A549 (cell line): Measurements from ENCODE around the gene KIF1A. TPM values are rescaled to one million over a fixed set of nuclear protein-coding genes. Genes with fewer than 3 reads are reported as not detected.

Source experiments
- ATAC-seq, 2 experiments: fragments of 200-7000 bp in 1 of 2; fragments of >200 bp in 1 of 2; cut with Nextera tagmentation in 1 of 2; cut with Tn5 transposase in 1 of 2; 3 replicates each; pipeline versions ENCODE4 v1.8.0 to v1.9.1; 2018 to 2020; ENCODE audit warnings: mild to moderate bottlenecking in 1 of 2, moderate library complexity in 1 of 2
- CTCF ChIA-PET: fragments of 300-600 bp; sonication (Branson Sonifier 250); formaldehyde crosslinking; extraction: SDS; loops from one replicate; lab custom pipeline; 2021; ENCODE audit warnings: antibody characterized with exemption, inconsistent platforms; lab: Yijun Ruan, JAX
- POLR2A ChIA-PET: fragments of 350-600 bp; formaldehyde crosslinking; extraction: SDS; loops from one replicate; lab custom pipeline; 2021; ENCODE audit warnings: antibody characterized with exemption, inconsistent platforms; lab: Yijun Ruan, JAX
- DNase-seq, 2 experiments: peaks; one replicate each; pipeline versions ENCODE4 v3.0.0 to v3.0.0-alpha.2; 2011 to 2016; ENCODE audit warnings: low read depth in 1 of 2, low spot score in 1 of 2
- FAIRE-seq: peaks from 2 replicates; lab custom pipeline; 2011; peaks lifted over from hg19 to GRCh38; lab: Jason Lieb, UNC
- H3K27ac ChIP-seq, 2 experiments: fragments of >200 bp; sonication (Bioruptor Twin); formaldehyde crosslinking; 3 replicates each; pipeline ENCODE4 v1.5.1; 2016 to 2017
- H3K4me1 ChIP-seq: fragments of >200 bp; sonication (Bioruptor Twin); formaldehyde crosslinking; 3 replicates; pipeline ENCODE4 v1.6.1; 2016
- H3K4me2 ChIP-seq: fragments of >200 bp; sonication (Bioruptor Twin); formaldehyde crosslinking; 3 replicates; pipeline ENCODE4 v1.6.1; 2016
- H3K4me3 ChIP-seq: fragments of >200 bp; sonication (Bioruptor Twin); formaldehyde crosslinking; 3 replicates; pipeline ENCODE4 v1.5.1; 2016
- H3K9me3 ChIP-seq: fragments of >200 bp; sonication (Bioruptor Twin); formaldehyde crosslinking; 3 replicates; pipeline ENCODE4 v1.6.1; 2016
- BHLHE40 ChIP-seq: IDR thresholded peaks from 2 replicates; pipeline ENCODE4 v1.6.1; 2012; ENCODE audit warnings: low read depth, low read length, inconsistent platforms
- CBX2 ChIP-seq: fragments of 200-600 bp; sonication (generic); IDR thresholded peaks from 2 replicates; pipeline ENCODE4 v1.6.1; 2016; ENCODE audit warnings: low read depth, mild to moderate bottlenecking, borderline replicate concordance
- CBX8 ChIP-seq: fragments of 200-600 bp; sonication (generic); IDR thresholded peaks from 2 replicates; pipeline ENCODE4 v1.6.1; 2016
- EHMT2 ChIP-seq: fragments of 200-600 bp; sonication (generic); IDR thresholded peaks from 2 replicates; pipeline ENCODE4 v1.6.1; 2016; ENCODE audit warnings: antibody characterized with exemption, low read depth, mild to moderate bottlenecking, moderate library complexity
- FOSB ChIP-seq: fragments of 250-450 bp; sonication (Bioruptor Pico); IDR thresholded peaks from 2 replicates; pipeline ENCODE4 v1.5.0; 2020; ENCODE audit warnings: mild to moderate bottlenecking, moderate library complexity
- FOSL2 ChIP-seq, 2 experiments: fragments of 450-650 bp in 1 of 2; fragments of >200 bp in 1 of 2; sonication (Bioruptor Twin) in 1 of 2; formaldehyde crosslinking; IDR thresholded peaks; 2 replicates each; pipeline versions ENCODE4 v1.5.0 to v1.6.1; 2016 to 2020; ENCODE audit warnings: mild to moderate bottlenecking in 1 of 2, moderate library complexity in 1 of 2
- HOXA7 ChIP-seq: fragments of 250-450 bp; sonication (Bioruptor Pico); IDR thresholded peaks from 2 replicates; pipeline ENCODE4 v1.5.0; 2020; ENCODE audit warnings: mild to moderate bottlenecking, moderate library complexity
- KDM1A ChIP-seq: fragments of 200-600 bp; sonication (generic); IDR thresholded peaks from 2 replicates; pipeline ENCODE4 v1.6.1; 2016; ENCODE audit warnings: low read depth, mild to moderate bottlenecking
- MAFK ChIP-seq: fragments of 450-650 bp; IDR thresholded peaks from 2 replicates; pipeline ENCODE4 v1.6.1; 2014; ENCODE audit not compliant: partially characterized antibody
- NPAS2 ChIP-seq: fragments of 250-450 bp; sonication (Bioruptor Pico); IDR thresholded peaks from 2 replicates; pipeline ENCODE4 v1.8.0; 2022; ENCODE audit warnings: mild to moderate bottlenecking, moderate library complexity, borderline replicate concordance
- NR3C1 ChIP-seq: fragments of >200 bp; sonication (Bioruptor Twin); formaldehyde crosslinking; IDR thresholded peaks from 3 replicates; pipeline ENCODE4 v1.6.1; 2017
- PHF8 ChIP-seq: fragments of 200-600 bp; sonication (generic); IDR thresholded peaks from 2 replicates; pipeline ENCODE4 v1.6.1; 2016; ENCODE audit warnings: low read depth, mild to moderate bottlenecking, antibody characterized with exemption, moderate library complexity, borderline replicate concordance
- POLR2AphosphoS2 ChIP-seq: conservative IDR thresholded peaks from 2 replicates; pipeline ENCODE4 v1.6.1; 2012; ENCODE audit warnings: low read length, improper control_type of control experiment, inconsistent platforms
- RAD21 ChIP-seq, 2 experiments: fragments of >200 bp in 1 of 2; sonication (Bioruptor Twin) in 1 of 2; formaldehyde crosslinking in 1 of 2; IDR thresholded peaks in 1 of 2; conservative IDR thresholded peaks in 1 of 2; 2 replicates in 1 of 2; 3 replicates in 1 of 2; pipeline ENCODE4 v1.6.1; 2012 to 2018; ENCODE audit warnings: inconsistent platforms in 1 of 2
- ZFP36 ChIP-seq: fragments of 450-650 bp; IDR thresholded peaks from 2 replicates; pipeline ENCODE4 v1.6.1; 2014; ENCODE audit warnings: borderline replicate concordance; ENCODE audit not compliant: partially characterized antibody
- ZNF302 ChIP-seq: fragments of 250-450 bp; sonication (Bioruptor Pico); IDR thresholded peaks from 2 replicates; pipeline ENCODE4 v1.9.0; 2021; ENCODE audit warnings: inconsistent platforms, mild to moderate bottlenecking, moderate library complexity
- WGBS: methylation state at CpG from one replicate; pipeline ENCODE4 v1.1.6; 2017; ENCODE audit errors: missing lambda C conversion rate; 5-methylcytosine and 5-hydroxymethylcytosine counted together
- polyA plus RNA-seq, 4 experiments: library from polyadenylated mRNA; depleted of rRNA in 3 of 4; stranded (reverse); fragments of >200 nt; fragmentation: RNase III in 1 of 4; extraction: RNeasy Plus Mini Kit Qiagen cat#74134 plus additional on column Dnase treatment in 1 of 4; gene quantifications; 2 replicates in 3 of 4; 3 replicates in 1 of 4; pipeline ENCODE4 v1.2.3, GENCODE V29; 2011 to 2017
- TF ChIP-seq, protein P1 (sequence below): fragments of 200-600 bp; sonication (generic); IDR thresholded peaks from 2 replicates; pipeline ENCODE4 v1.6.1; 2016; ENCODE audit warnings: antibody characterized with exemption, mild to moderate bottlenecking, moderate library complexity
- TF ChIP-seq, protein P2 (sequence below): fragments of >200 bp; sonication (Bioruptor Twin); formaldehyde crosslinking; IDR thresholded peaks from 3 replicates; pipeline ENCODE4 v1.6.1; 2016

The KIF1A gene
- polyA plus RNA-seq, 2 of the 4 experiments (the other 2 are of a cell fraction), result 0.28 to 0.50 TPM

DNA sequence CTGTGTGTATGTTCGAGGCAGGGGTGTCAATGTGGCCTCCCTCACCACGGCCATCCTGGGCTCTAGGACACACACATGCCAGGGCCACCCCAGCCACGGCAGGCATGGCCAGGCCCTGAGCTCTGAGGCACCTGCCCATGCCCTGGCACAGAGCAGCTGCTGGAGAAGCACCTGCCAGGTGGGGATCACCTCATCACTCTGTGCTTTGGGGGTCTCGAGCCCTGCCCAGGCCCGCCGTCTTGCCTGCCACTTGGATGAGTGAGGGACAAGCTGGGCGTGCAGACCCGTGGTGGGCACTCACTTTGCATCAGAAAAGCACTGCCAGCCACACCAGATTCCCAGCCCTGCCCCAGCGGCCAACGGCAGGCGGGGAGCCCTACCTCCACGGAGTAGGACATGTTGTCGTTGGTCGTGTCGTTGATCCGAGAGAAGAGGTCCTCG is 33.1 kb downstream of the KIF1A start:
- no peak for DNase-seq
- no peak for TF ChIP-seq ZFP36
- TF ChIP-seq POLR2AphosphoS2, result no peak
- TF ChIP-seq NPAS2, result no peak
- TF ChIP-seq PHF8, result no peak
- no peak for TF ChIP-seq RAD21 (conservative IDR thresholded peaks at IDR 0.05 in 1 of 2, IDR thresholded peaks at IDR 0.05 in 1 of 2)
- TF ChIP-seq, all 56 proteins: peak for 0
- Histone ChIP-seq H3K4me1 (no peaks in the 10 kb centered on the region), H3K4me2 (no peak overlapping the region), H3K4me3 (no peak overlapping the region), H3K27ac (no peak overlapping the region), H3K9me3 (no peaks in the 10 kb centered on the region)
- ChIA-PET CTCF (no interaction called here), POLR2A (no interaction called here)
- ATAC-seq (peak; percentile 14 to 21; a peak in 4 of 6 replicates), FAIRE-seq (no peak)
- 38% methylated on average over 12 of the region's 17 CpGs for WGBS

DNA sequence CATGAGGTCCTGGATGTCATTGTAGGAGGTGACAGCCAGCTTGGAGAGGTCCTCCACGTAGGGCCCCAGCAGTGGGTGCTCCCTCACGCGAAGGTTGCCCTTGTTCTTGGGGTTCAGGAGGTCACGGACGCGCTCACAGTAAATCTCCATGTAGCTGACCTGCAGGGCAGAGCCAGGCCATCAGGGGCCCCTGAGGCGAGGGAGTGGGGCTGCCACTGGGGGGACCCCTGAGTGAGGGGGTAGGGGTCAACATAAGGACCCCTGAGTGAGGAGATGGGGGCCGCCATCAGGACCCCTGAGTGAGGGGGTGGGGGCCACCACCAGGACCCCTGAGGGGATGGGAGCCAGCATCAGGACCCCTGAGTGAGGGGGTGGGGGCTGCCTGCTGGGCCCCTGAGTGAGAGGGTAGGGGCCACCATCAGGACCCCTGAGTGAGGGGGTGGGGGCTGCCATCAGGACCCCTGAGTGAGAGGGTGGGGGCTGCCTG is 33.6 kb downstream of the KIF1A start:
- Histone ChIP-seq H3K4me1 (no peaks in the 10 kb centered on the region), H3K27ac (no peak overlapping the region)
- FAIRE-seq, result no peak
- TF ChIP-seq, protein P1, sequence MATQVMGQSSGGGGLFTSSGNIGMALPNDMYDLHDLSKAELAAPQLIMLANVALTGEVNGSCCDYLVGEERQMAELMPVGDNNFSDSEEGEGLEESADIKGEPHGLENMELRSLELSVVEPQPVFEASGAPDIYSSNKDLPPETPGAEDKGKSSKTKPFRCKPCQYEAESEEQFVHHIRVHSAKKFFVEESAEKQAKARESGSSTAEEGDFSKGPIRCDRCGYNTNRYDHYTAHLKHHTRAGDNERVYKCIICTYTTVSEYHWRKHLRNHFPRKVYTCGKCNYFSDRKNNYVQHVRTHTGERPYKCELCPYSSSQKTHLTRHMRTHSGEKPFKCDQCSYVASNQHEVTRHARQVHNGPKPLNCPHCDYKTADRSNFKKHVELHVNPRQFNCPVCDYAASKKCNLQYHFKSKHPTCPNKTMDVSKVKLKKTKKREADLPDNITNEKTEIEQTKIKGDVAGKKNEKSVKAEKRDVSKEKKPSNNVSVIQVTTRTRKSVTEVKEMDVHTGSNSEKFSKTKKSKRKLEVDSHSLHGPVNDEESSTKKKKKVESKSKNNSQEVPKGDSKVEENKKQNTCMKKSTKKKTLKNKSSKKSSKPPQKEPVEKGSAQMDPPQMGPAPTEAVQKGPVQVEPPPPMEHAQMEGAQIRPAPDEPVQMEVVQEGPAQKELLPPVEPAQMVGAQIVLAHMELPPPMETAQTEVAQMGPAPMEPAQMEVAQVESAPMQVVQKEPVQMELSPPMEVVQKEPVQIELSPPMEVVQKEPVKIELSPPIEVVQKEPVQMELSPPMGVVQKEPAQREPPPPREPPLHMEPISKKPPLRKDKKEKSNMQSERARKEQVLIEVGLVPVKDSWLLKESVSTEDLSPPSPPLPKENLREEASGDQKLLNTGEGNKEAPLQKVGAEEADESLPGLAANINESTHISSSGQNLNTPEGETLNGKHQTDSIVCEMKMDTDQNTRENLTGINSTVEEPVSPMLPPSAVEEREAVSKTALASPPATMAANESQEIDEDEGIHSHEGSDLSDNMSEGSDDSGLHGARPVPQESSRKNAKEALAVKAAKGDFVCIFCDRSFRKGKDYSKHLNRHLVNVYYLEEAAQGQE, result no peak
- TF ChIP-seq, protein P2, sequence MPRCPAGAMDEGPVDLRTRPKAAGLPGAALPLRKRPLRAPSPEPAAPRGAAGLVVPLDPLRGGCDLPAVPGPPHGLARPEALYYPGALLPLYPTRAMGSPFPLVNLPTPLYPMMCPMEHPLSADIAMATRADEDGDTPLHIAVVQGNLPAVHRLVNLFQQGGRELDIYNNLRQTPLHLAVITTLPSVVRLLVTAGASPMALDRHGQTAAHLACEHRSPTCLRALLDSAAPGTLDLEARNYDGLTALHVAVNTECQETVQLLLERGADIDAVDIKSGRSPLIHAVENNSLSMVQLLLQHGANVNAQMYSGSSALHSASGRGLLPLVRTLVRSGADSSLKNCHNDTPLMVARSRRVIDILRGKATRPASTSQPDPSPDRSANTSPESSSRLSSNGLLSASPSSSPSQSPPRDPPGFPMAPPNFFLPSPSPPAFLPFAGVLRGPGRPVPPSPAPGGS, result no peak
- TF ChIP-seq MAFK, result no peak
- TF ChIP-seq CBX2, result no peak
- TF ChIP-seq EHMT2, result no peak
- TF ChIP-seq HOXA7 (CRISPR knock-in tag), result no peak
- no peak for TF ChIP-seq FOSL2 (IDR thresholded peaks at IDR 0.05)
- no peak for TF ChIP-seq FOSL2 (CRISPR knock-in tag; IDR thresholded peaks at IDR 0.05)
- no peak for TF ChIP-seq KDM1A
- no peak for TF ChIP-seq FOSB (CRISPR knock-in tag)
- TF ChIP-seq ZNF302 (CRISPR knock-in tag), result no peak
- no peak for TF ChIP-seq CBX8
- TF ChIP-seq ZFP36, result no peak
- TF ChIP-seq NR3C1, result no peak
- TF ChIP-seq BHLHE40, result no peak
- TF ChIP-seq, all 56 proteins: peak for 0
- WGBS, result 46% methylated on average over 6 of the region's 8 CpGs
- DNase-seq, result peak in 1 of 2 experiments; percentile 9
- CTCF ChIA-PET, result no interaction called here
- Histone ChIP-seq H3K9me3 (no peaks in the 10 kb centered on the region), H3K4me3 (no peak overlapping the region), H3K4me2 (no peak overlapping the region)
- POLR2A ChIA-PET, result no interaction called here
- ATAC-seq, result peak; percentile 6 to 40; a peak in 5 of 6 replicates
